Mammary epithelial cell (primary cell): ENCODE data around the gene FANCI.

ENCODE experiments used
- CTCF ChIP-seq, 2 donors: IDR thresholded peaks in 1 of 2; conservative IDR thresholded peaks in 1 of 2; 2 replicates each; pipeline ENCODE4 v1.5.1; 2011 to 2012; ENCODE audit warnings: inconsistent platforms in 2 of 2, low read length in 2 of 2, mild to moderate bottlenecking in 2 of 2, control low read depth in 1 of 2, low read depth in 1 of 2; ENCODE audit not compliant: insufficient read depth in 1 of 2; ENCODE audit errors: extremely low read depth in 1 of 2
- EZH2 ChIP-seq: IDR thresholded peaks from 2 replicates; pipeline ENCODE4 v1.6.1; 2012; ENCODE audit warnings: low read length, inconsistent platforms, borderline replicate concordance

- TF ChIP-seq CTCF (conservative IDR thresholded peaks at IDR 0.05 in 1 of 2, IDR thresholded peaks at IDR 0.05 in 1 of 2; ENCODE audit: extremely low read depth in 1 of 2, insufficient read depth in 1 of 2, low read depth in 1 of 2, low read length in 2 of 2) (no peak), EZH2 (no peak)
Observed at GRCh38 chr15:89362203-89363101, 118.7 kb downstream of the FANCI start.
